ENCODE data around the gene MUC4. TPM values are rescaled to one million over a fixed set of nuclear protein-coding genes. Genes with fewer than 3 reads are reported as not detected.
A peak's percentile ranks its signal among the peaks of the same experiment; 100 is the strongest.

MUC4 gene
- total and polyA plus RNA-seq, 2 donors from 2014 or later: 0.19 TPM; not detected in 1

DNA sequence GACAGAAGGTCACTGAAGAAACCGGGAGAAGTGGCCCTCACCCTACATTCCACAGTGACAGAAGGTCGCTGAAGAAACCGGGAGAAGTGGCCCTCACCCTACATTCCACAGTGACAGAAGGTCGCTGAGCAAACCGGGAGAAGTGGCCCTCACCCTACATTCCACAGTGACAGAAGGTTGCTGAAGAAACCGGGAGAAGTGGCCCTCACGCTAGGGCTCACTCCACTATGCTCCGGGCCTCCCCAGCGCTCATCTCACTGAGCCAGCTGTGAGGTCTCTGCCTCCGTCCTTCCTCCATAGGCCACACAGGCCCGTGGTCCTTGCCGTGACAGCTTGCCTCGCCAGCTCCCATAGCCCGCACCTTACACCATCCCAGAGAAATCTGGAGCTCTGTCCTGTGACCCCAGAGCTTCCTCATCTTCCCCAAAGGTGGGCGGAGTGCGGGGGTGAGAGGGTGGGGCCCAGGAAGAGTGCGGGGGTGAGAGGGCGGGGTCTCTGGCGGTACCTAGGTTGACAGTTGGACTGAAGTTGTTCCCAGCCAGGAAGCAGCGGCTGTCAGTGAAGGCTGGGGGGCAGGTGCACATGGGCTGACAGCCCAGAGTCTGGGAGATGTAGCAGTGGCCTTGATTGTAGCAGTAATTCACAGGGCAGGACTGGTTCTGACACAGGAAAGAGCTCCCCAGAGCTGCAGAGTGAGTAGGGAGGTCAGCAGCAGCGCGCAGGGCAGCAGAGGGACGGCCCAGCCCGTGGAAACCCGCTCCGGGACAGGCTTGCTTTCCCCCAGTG is 59.0 kb downstream of the MUC4 start:
- Histone ChIP-seq H3K9ac (ENCODE audit: low read length in 3 of 3) (no peak overlapping the region), H3K4me1 (ENCODE audit: control insufficient read depth in 2 of 3, insufficient read depth in 2 of 3, low read depth in 1 of 3, low read length in 3 of 3) (no peaks in the 10 kb centered on the region), H3K27me3 (ENCODE audit: control insufficient read depth, insufficient read depth, low read length) (no peaks in the 10 kb centered on the region), H3K9me3 (ENCODE audit: control insufficient read depth in 2 of 3, insufficient read depth in 1 of 3, low read length in 3 of 3) (no peaks in the 10 kb centered on the region), H3K27ac (ENCODE audit: low read depth in 2 of 2, low read length in 2 of 2) (no peak overlapping the region), H3K4me3 (ENCODE audit: low read length in 3 of 3) (no peak overlapping the region), H3K36me3 (ENCODE audit: control insufficient read depth in 2 of 3, insufficient read depth in 3 of 3, low read length in 3 of 3) (no peaks in the 10 kb centered on the region)
- intact Hi-C loops (cut with DNase I): no loop called here
- DNase-seq (peak in 1 of 5 donors; percentile 37), FAIRE-seq (no peak)
- TF ChIP-seq, protein P1, sequence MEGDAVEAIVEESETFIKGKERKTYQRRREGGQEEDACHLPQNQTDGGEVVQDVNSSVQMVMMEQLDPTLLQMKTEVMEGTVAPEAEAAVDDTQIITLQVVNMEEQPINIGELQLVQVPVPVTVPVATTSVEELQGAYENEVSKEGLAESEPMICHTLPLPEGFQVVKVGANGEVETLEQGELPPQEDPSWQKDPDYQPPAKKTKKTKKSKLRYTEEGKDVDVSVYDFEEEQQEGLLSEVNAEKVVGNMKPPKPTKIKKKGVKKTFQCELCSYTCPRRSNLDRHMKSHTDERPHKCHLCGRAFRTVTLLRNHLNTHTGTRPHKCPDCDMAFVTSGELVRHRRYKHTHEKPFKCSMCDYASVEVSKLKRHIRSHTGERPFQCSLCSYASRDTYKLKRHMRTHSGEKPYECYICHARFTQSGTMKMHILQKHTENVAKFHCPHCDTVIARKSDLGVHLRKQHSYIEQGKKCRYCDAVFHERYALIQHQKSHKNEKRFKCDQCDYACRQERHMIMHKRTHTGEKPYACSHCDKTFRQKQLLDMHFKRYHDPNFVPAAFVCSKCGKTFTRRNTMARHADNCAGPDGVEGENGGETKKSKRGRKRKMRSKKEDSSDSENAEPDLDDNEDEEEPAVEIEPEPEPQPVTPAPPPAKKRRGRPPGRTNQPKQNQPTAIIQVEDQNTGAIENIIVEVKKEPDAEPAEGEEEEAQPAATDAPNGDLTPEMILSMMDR (IDR thresholded peaks at IDR 0.05; ENCODE audit: borderline replicate concordance, extremely low read depth, insufficient read depth): no peak

DNA sequence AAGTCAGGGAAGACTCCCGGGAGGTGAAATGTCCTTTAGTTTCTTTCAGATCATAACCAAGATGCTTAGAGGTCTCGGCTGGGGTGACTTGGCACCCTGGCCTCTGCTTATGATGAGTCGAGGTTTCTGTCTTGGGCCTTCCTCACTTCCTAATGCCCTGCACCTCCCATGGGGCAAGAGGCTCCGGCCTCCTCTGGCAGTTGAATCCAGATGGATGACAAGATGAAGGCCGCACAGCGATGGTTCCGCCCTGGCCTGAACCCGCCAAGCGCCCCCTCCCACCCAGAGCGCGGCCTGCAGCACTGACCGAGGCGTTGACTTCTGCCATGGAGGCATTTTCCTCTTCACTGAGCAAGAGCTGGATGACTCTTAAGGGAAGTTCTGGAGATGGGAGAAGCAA is 59.7 kb downstream of the MUC4 start:
- no peaks in the 10 kb centered on the region for H3K9me3 ChIP-seq (ENCODE audit: control insufficient read depth in 2 of 3, insufficient read depth in 1 of 3, low read length in 3 of 3)
- no peaks in the 10 kb centered on the region for H3K36me3 ChIP-seq (ENCODE audit: control insufficient read depth in 2 of 3, insufficient read depth in 3 of 3, low read length in 3 of 3)
- intact Hi-C loops (cut with DNase I): no loop called here
- DNase-seq: peak in 1 of 5 donors; percentile 40
- no peak overlapping the region for H3K27ac ChIP-seq (ENCODE audit: low read depth in 2 of 2, low read length in 2 of 2)
- H3K4me3 ChIP-seq (ENCODE audit: low read length in 3 of 3): no peak overlapping the region
- TF ChIP-seq, protein P1 (IDR thresholded peaks at IDR 0.05; ENCODE audit: borderline replicate concordance, extremely low read depth, insufficient read depth): no peak
- no peaks in the 10 kb centered on the region for H3K27me3 ChIP-seq (ENCODE audit: control insufficient read depth, insufficient read depth, low read length)
- no peaks in the 10 kb centered on the region for H3K4me1 ChIP-seq (ENCODE audit: control insufficient read depth in 2 of 3, insufficient read depth in 2 of 3, low read depth in 1 of 3, low read length in 3 of 3)
- H3K9ac ChIP-seq (ENCODE audit: low read length in 3 of 3): no peak overlapping the region
- FAIRE-seq: no peak

DNA sequence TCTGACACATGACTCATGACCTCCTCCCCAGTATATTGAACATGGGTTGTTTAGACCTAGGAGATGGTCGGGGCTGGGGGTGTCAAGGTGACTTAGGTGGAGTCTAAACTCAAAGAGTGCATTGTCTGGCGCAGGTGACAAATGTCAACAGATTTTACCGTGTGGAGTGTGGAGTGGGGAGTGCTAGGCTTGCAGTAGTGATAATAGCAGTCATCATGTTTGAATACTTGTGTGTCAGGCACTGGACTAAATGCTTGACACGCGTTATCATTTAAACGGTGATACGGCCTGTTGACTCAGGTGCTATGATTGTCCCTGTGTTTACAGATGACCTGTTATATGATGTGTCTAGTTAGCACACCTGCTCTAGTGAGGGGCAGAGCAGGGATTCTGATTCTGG is 60.2 kb downstream of the MUC4 start:
- H3K4me1 ChIP-seq (ENCODE audit: control insufficient read depth in 2 of 3, insufficient read depth in 2 of 3, low read depth in 1 of 3, low read length in 3 of 3): no peaks in the 10 kb centered on the region
- H3K9ac ChIP-seq (ENCODE audit: low read length in 3 of 3): no peak overlapping the region
- H3K36me3 ChIP-seq (ENCODE audit: control insufficient read depth in 2 of 3, insufficient read depth in 3 of 3, low read length in 3 of 3): peaks cover 0 to 3% (median 0%) of the 10 kb centered on the region in 3 donors
- no peaks in the 10 kb centered on the region for H3K9me3 ChIP-seq (ENCODE audit: control insufficient read depth in 2 of 3, insufficient read depth in 1 of 3, low read length in 3 of 3)
- peak in 1 of 5 donors; percentile 12 for DNase-seq
- H3K27me3 ChIP-seq (ENCODE audit: control insufficient read depth, insufficient read depth, low read length): no peaks in the 10 kb centered on the region
- no peak overlapping the region for H3K27ac ChIP-seq (ENCODE audit: low read depth in 2 of 2, low read length in 2 of 2)
- TF ChIP-seq, protein P1 (IDR thresholded peaks at IDR 0.05; ENCODE audit: borderline replicate concordance, extremely low read depth, insufficient read depth): no peak
- H3K4me3 ChIP-seq (ENCODE audit: low read length in 3 of 3): no peak overlapping the region
- FAIRE-seq: no peak
- intact Hi-C loops (cut with DNase I): no loop called here
